GM18870 (cell line): ENCODE data around the gene ITGB3.
"Not testable (repeated sequence)": the region's sequence is repeated elsewhere in the genome, so short reads cannot be mapped to it uniquely, and the experiment has no call there.

Source experiments
- ATAC-seq: cut with Tn5 transposase; IDR thresholded peaks from one replicate; pipeline ENCODE4 v1.9.1; 2021; ENCODE audit warnings: moderate library complexity; ENCODE audit not compliant: unreplicated experiment

Gene ITGB3

GRCh38 chr17:47222047-47222446 is 31.6 kb upstream of the ITGB3 start:
- no peak for ATAC-seq

GRCh38 chr17:47223007-47223406 is 30.6 kb upstream of the ITGB3 start:
- ATAC-seq: no peak

GRCh38 chr17:47223460-47223859 is 30.2 kb upstream of the ITGB3 start:
- no peak for ATAC-seq

- ATAC-seq: not testable (repeated sequence)
Observed at GRCh38 chr17:47224077-47224476, 29.6 kb upstream of the ITGB3 start.

- ATAC-seq: no peak
Observed at GRCh38 chr17:47224966-47225365, 28.7 kb upstream of the ITGB3 start.

GRCh38 chr17:47225436-47225858 is 28.2 kb upstream of the ITGB3 start:
- no peak for ATAC-seq

- no peak for ATAC-seq
Observed at GRCh38 chr17:47225911-47226688, 27.5 kb upstream of the ITGB3 start.

GRCh38 chr17:47227862-47228261 is 25.8 kb upstream of the ITGB3 start:
- ATAC-seq: no peak

GRCh38 chr17:47229535-47230443 is 23.8 kb upstream of the ITGB3 start:
- ATAC-seq: peak; percentile 60

- no peak for ATAC-seq
Observed at GRCh38 chr17:47230864-47231263, 22.8 kb upstream of the ITGB3 start.

GRCh38 chr17:47231334-47231733 is 22.3 kb upstream of the ITGB3 start:
- ATAC-seq: no peak

GRCh38 chr17:47231866-47232265 is 21.8 kb upstream of the ITGB3 start:
- ATAC-seq: no peak

- ATAC-seq: no peak
Observed at GRCh38 chr17:47232465-47232864, 21.2 kb upstream of the ITGB3 start.

- ATAC-seq: no peak
Observed at GRCh38 chr17:47235506-47235905, 18.1 kb upstream of the ITGB3 start.

- ATAC-seq: no peak
Observed at GRCh38 chr17:47235923-47236322, 17.7 kb upstream of the ITGB3 start.

- no peak for ATAC-seq
Observed at GRCh38 chr17:47237841-47238240, 15.8 kb upstream of the ITGB3 start.

- no peak for ATAC-seq
Observed at GRCh38 chr17:47238321-47239010, 15.2 kb upstream of the ITGB3 start.

GRCh38 chr17:47239619-47239966 is 14.0 kb upstream of the ITGB3 start:
- no peak for ATAC-seq

GRCh38 chr17:47239967-47240651 is 13.5 kb upstream of the ITGB3 start:
- ATAC-seq: no peak

GRCh38 chr17:47240806-47241205 is 12.8 kb upstream of the ITGB3 start:
- ATAC-seq: no peak

- no peak for ATAC-seq
Observed at GRCh38 chr17:47242648-47243047, 11.0 kb upstream of the ITGB3 start.
